Naive thymus-derived CD8-positive, alpha-beta T cell (primary cell): ENCODE measurements around the gene S100PBP. TPM values are rescaled to one million over a fixed set of nuclear protein-coding genes. Genes with fewer than 3 reads are reported as not detected.
A peak's percentile ranks its signal among the peaks of the same experiment; 100 is the strongest.
"Not testable (repeated sequence)": the region's sequence is repeated elsewhere in the genome, so short reads cannot be mapped to it uniquely, and the experiment has no call there.

Source experiments
- ATAC-seq, 2 donors: fragments of 150-1000 bp; cut with Tn5 transposase in 1 of 2; sonication (Bioruptor Pico), chemical (Tn5 transposase) in 1 of 2; 1 replicate in 1 of 2; 2 replicates in 1 of 2; pipeline ENCODE4 v1.10.0; 2021; ENCODE audit warnings: mild to moderate bottlenecking in 2 of 2, moderate library complexity in 2 of 2
- POLR2A ChIA-PET: fragments of 350-600 bp; sonication (Branson Sonifier 250); formaldehyde crosslinking; loops from one replicate; lab custom pipeline; 2021; ENCODE audit warnings: antibody characterized with exemption; lab: Charles Lee
- DNase-seq, 10 donors: peaks; one replicate each; pipeline versions ENCODE4 v3.0.0 to v3.0.0-alpha.2; 2020 to 2022
- H3K27ac Mint-ChIP-seq, 10 donors: one replicate each; pipeline ENCODE4 v1.8.0; 2020 to 2022; ENCODE audit warnings: mild to moderate bottlenecking in 10 of 10, mixed read lengths in 10 of 10, moderate library complexity in 4 of 10, inconsistent platforms in 1 of 10
- H3K27me3 Mint-ChIP-seq, 5 donors: one replicate each; pipeline ENCODE4 v1.8.0; 2021 to 2022; ENCODE audit warnings: mixed read lengths in 5 of 5
- H3K36me3 Mint-ChIP-seq, 3 donors: one replicate each; pipeline ENCODE4 v1.8.0; 2020 to 2022; ENCODE audit warnings: mixed read lengths in 3 of 3, mild to moderate bottlenecking in 2 of 3, inconsistent platforms in 1 of 3
- H3K4me1 Mint-ChIP-seq, 4 donors: one replicate each; pipeline ENCODE4 v1.8.0; 2021 to 2022; ENCODE audit warnings: mixed read lengths in 4 of 4
- H3K4me3 Mint-ChIP-seq, 10 donors: one replicate each; pipeline ENCODE4 v1.8.0; 2020 to 2022; ENCODE audit warnings: mild to moderate bottlenecking in 10 of 10, mixed read lengths in 10 of 10, moderate library complexity in 6 of 10, inconsistent platforms in 1 of 10
- H3K9me3 Mint-ChIP-seq, 9 donors: one replicate each; pipeline ENCODE4 v1.8.0; 2020 to 2022; ENCODE audit warnings: mixed read lengths in 9 of 9, mild to moderate bottlenecking in 3 of 9, inconsistent platforms in 1 of 9, moderate library complexity in 1 of 9
- polyA plus RNA-seq, 3 donors: library from polyadenylated mRNA; unstranded; fragments of 300-500 nt; fragmentation: Illumina TruSeq; gene quantifications; one replicate each; pipeline ENCODE4 v1.2.3, GENCODE V29; 2021
- total RNA-seq, 8 experiments: library from RNA in 2 of 8; stranded (reverse) in 2 of 8; gene quantifications; one replicate each; pipeline ENCODE4 v1.2.3 and lab custom pipeline; 2021 to 2026

Gene S100PBP
- total and polyA plus RNA-seq, 5 experiments from 2014 or later: 5.0 to 50.5 (median 9.6) TPM

GRCh38 chr1:32903991-32904785 is 86.7 kb downstream of the S100PBP start:
- H3K36me3 Mint-ChIP-seq: peaks cover 0 to 8% (median 0%) of the 10 kb centered on the region in 3 donors
- no peak for ATAC-seq
- no peaks in the 10 kb centered on the region for H3K9me3 Mint-ChIP-seq
- no peak for DNase-seq
- peaks cover 5 to 11% (median 9%) of the 10 kb centered on the region in 4 donors for H3K4me1 Mint-ChIP-seq
- H3K27me3 Mint-ChIP-seq: peaks cover 8 to 37% (median 29%) of the 10 kb centered on the region in 5 donors
- H3K4me3 Mint-ChIP-seq: peak overlapping the region in 2 of 10 donors; percentile 14 to 26
- POLR2A ChIA-PET: interaction anchor here (0.7 kb wide), 1 partner anchor 156 kb away, joined by 4 read pairs; no protein-coding TSS in a partner anchor
- H3K27ac Mint-ChIP-seq: peak overlapping the region in 1 of 10 donors; percentile 32

- peaks cover 5 to 31% (median 24%) of the 10 kb centered on the region in 5 donors for H3K27me3 Mint-ChIP-seq
- POLR2A ChIA-PET: interaction anchor here (0.7 kb wide), 1 partner anchor 77 kb away, joined by 3 read pairs; no protein-coding TSS in a partner anchor
Measured at GRCh38 chr1:32904797-32905196, 87.3 kb downstream of the S100PBP start.

GRCh38 chr1:32905588-32905987 is 88.1 kb downstream of the S100PBP start:
- H3K4me3 Mint-ChIP-seq, POLR2A ChIA-PET: not testable (repeated sequence)

More at GRCh38 chr1:32904797-32905196, 87.3 kb downstream of the S100PBP start:
- DNase-seq (no peak), ATAC-seq (no peak)
- Mint-ChIP-seq H3K4me1 (peaks cover 5 to 11% (median 9%) of the 10 kb centered on the region in 4 donors), H3K9me3 (no peaks in the 10 kb centered on the region), H3K36me3 (peaks cover 0 to 8% (median 0%) of the 10 kb centered on the region in 3 donors), H3K4me3 (no peak overlapping the region), H3K27ac (peak overlapping the region in 1 of 10 donors; percentile 32)

GRCh38 chr1:32906654-32907053 is 89.2 kb downstream of the S100PBP start:
- H3K4me3 Mint-ChIP-seq: no peak overlapping the region
- ATAC-seq (no peak), DNase-seq (no peak)
- peaks cover 0 to 3% (median 0%) of the 10 kb centered on the region in 9 donors for H3K9me3 Mint-ChIP-seq
- H3K36me3 Mint-ChIP-seq: peaks cover 0 to 4% (median 3%) of the 10 kb centered on the region in 3 donors
- H3K27ac Mint-ChIP-seq: no peak overlapping the region
- peaks cover 3 to 5% (median 4%) of the 10 kb centered on the region in 4 donors for H3K4me1 Mint-ChIP-seq
- POLR2A ChIA-PET: no interaction called here
- peaks cover 5 to 21% (median 17%) of the 10 kb centered on the region in 5 donors for H3K27me3 Mint-ChIP-seq

More at GRCh38 chr1:32905588-32905987, 88.1 kb downstream of the S100PBP start:
- not testable (repeated sequence) for H3K4me1 Mint-ChIP-seq, DNase-seq, ATAC-seq, H3K9me3 Mint-ChIP-seq, H3K36me3 Mint-ChIP-seq, H3K27ac Mint-ChIP-seq
- H3K27me3 Mint-ChIP-seq: peaks cover 5 to 26% (median 22%) of the 10 kb centered on the region in 5 donors

GRCh38 chr1:32907435-32907834 is 90.0 kb downstream of the S100PBP start:
- peaks cover 2 to 15% (median 11%) of the 10 kb centered on the region in 5 donors for H3K27me3 Mint-ChIP-seq
- peaks cover 0 to 3% (median 0%) of the 10 kb centered on the region in 3 donors for H3K36me3 Mint-ChIP-seq
- no peak overlapping the region for H3K27ac Mint-ChIP-seq
- DNase-seq (no peak), ATAC-seq (no peak)
- POLR2A ChIA-PET: no interaction called here
- peaks cover 0 to 3% (median 0%) of the 10 kb centered on the region in 9 donors for H3K9me3 Mint-ChIP-seq
- H3K4me1 Mint-ChIP-seq: peaks cover 0 to 2% (median 0%) of the 10 kb centered on the region in 4 donors
- no peak overlapping the region for H3K4me3 Mint-ChIP-seq

Other genes starting within 250 kb of the S100PBP start
- gene ZBTB8OS, start 167.1 kb upstream of the S100PBP start, total RNA-seq: 10 to 100 TPM; 54.3 to 57.2 TPM
- gene ZBTB8OS, start 167.1 kb upstream of the S100PBP start, polyA plus RNA-seq: 10 to 100 TPM; 53.2 to 65.8 (median 65.6) TPM
- gene RBBP4, start 166.4 kb upstream of the S100PBP start, total RNA-seq: 100 to 1,000 TPM; 191 to 193 TPM
- gene RBBP4, start 166.4 kb upstream of the S100PBP start, polyA plus RNA-seq: 100 to 1,000 TPM; 226 to 251 (median 231) TPM
- gene SYNC, start 114.9 kb upstream of the S100PBP start, total RNA-seq: not detected
- gene SYNC, start 114.9 kb upstream of the S100PBP start, polyA plus RNA-seq: not detected
- 100 to 1,000 TPM; 181 to 184 TPM for gene YARS1, start 295 bp upstream of the S100PBP start, total RNA-seq
- 10 to 100 TPM; 45.0 to 60.2 (median 45.1) TPM for gene YARS1, start 295 bp upstream of the S100PBP start, polyA plus RNA-seq
- not detected for gene FNDC5, start 53.3 kb downstream of the S100PBP start, total RNA-seq
- not detected for gene FNDC5, start 53.3 kb downstream of the S100PBP start, polyA plus RNA-seq
- gene HPCA, start 68.8 kb downstream of the S100PBP start, total RNA-seq: not detected
- gene HPCA, start 68.8 kb downstream of the S100PBP start, polyA plus RNA-seq: not detected
- not detected for gene TMEM54, start 83.7 kb downstream of the S100PBP start, total RNA-seq
- not detected for gene TMEM54, start 83.7 kb downstream of the S100PBP start, polyA plus RNA-seq
- gene RNF19B, start 147.2 kb downstream of the S100PBP start, total RNA-seq: 10 to 100 TPM; 19.2 to 21.6 TPM
- 1 to 10 TPM in 2 of 3 donors, under 1 TPM in 1; 0.44 to 1.8 (median 1.6) TPM for gene RNF19B, start 147.2 kb downstream of the S100PBP start, polyA plus RNA-seq
- gene AK2, start 219.2 kb downstream of the S100PBP start, total RNA-seq: 10 to 100 TPM; 89.2 to 94.6 TPM
- gene AK2, start 219.2 kb downstream of the S100PBP start, polyA plus RNA-seq: 100 to 1,000 TPM; 119 to 128 (median 126) TPM